Testis (tissue), 3 donors: ENCODE results near the gene CDH4. TPM values are rescaled to one million over a fixed set of nuclear protein-coding genes. Genes with fewer than 3 reads are reported as not detected.

Experiments used
- DNase-seq: peaks from one replicate; pipeline ENCODE4 v3.0.0-alpha.2; 2019
- H3K27ac ChIP-seq, 2 donors: fragments of 200-600 bp; sonication (generic); one replicate each; pipeline ENCODE4 v1.5.1; 2019
- H3K27me3 ChIP-seq: fragments of 200-600 bp; sonication (generic); one replicate; pipeline ENCODE4 v1.5.1; 2019
- H3K36me3 ChIP-seq: fragments of 200-600 bp; sonication (generic); one replicate; pipeline ENCODE4 v1.5.1; 2017; ENCODE audit warnings: low read depth; ENCODE audit errors: missing control alignments
- H3K4me1 ChIP-seq: fragments of 200-600 bp; sonication (generic); one replicate; pipeline ENCODE4 v1.5.1; 2019
- H3K4me3 ChIP-seq, 2 donors: fragments of 200-600 bp; sonication (generic); one replicate each; pipeline ENCODE4 v1.5.1; 2017 to 2019
- H3K9me3 ChIP-seq: fragments of 200-600 bp; sonication (generic); one replicate; pipeline ENCODE4 v1.5.1; 2017
- POLR2A ChIP-seq: fragments of 450-650 bp; IDR thresholded peaks from one replicate; pipeline ENCODE4 v1.6.1; 2017; ENCODE audit warnings: antibody characterized with exemption, mild to moderate bottlenecking, moderate library complexity
- WGBS, 2 donors: methylation state at CpG; one replicate each; pipeline ENCODE4 v1.1.5; 2018; 5-methylcytosine and 5-hydroxymethylcytosine counted together
- intact Hi-C: fragments of 100-400 bp; cut with DNase I; formaldehyde crosslinking; loops from one replicate; pipeline ENCODE4 v1.15.1; 2023; ENCODE audit warnings: low total_unique reads
- polyA plus RNA-seq: library from polyadenylated mRNA; stranded (reverse); fragments of 350-450 nt; fragmentation: Illumina TruSeq; extraction: RNeasy Lipid Tissue Mini Kit (QIAGEN cat#74804); gene quantifications from one replicate; pipeline ENCODE4 v1.2.3, GENCODE V29; 2014; ENCODE audit warnings: low read depth, low replicate concordance; ENCODE audit not compliant: insufficient read depth
- total RNA-seq, 2 donors: library from RNA; depleted of rRNA; stranded (reverse); fragments of >200 nt; gene quantifications; one replicate each; pipeline ENCODE4 v1.2.3, GENCODE V29; 2016
- TF ChIP-seq, protein P1 (sequence below), 3 experiments: fragments of 450-650 bp in 2 of 3; fragments of 200-600 bp in 1 of 3; sonication (generic) in 1 of 3; IDR thresholded peaks; one replicate each; pipeline ENCODE4 v1.5.1; 2016 to 2019; ENCODE audit warnings: antibody characterized with exemption in 3 of 3, mild to moderate bottlenecking in 2 of 3, moderate library complexity in 1 of 3

Gene CDH4
- total and polyA plus RNA-seq, 3 donors from 2014 or later, result 1.4 to 3.3 (median 1.9) TPM

DNA sequence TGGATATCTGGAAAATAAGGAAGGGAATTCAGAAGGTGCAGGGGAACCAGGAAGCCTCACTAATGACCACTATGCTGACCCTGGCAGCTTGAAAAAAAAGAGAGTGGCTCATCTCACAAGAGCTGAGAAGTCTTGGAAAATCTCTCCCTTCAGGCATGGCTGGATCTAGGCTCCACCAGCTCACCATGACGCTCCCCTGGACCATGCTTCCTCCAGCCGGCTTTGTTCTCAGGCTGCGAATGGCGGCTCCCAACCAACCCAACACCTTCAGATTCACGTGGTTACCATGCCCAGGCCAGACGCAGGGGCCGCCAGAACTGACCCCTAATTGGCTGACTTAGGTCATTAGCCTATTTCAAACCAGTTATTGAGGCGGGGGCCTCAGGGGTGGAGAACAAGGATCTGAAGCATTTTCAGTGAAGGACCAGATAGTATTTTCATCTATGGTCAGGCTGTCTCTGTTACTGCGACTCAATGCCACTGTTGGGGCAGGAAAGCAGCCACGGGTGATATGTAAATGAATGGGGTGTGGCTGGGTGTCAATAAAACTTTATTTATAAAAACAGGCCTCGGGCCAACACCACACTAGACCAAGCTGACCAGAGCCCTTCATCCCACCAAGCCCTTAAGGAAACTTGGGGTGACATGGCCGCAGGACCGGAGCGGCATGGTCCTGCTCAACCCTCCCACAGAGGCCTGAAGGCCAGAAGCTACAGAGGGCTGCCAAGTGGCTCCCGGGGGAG lies 653.9 kb downstream of the CDH4 start:
- DNase-seq, result no peak
- Histone ChIP-seq H3K27me3 (no peaks in the 10 kb centered on the region), H3K27ac (no peak overlapping the region), H3K4me1 (no peaks in the 10 kb centered on the region), H3K9me3 (no peaks in the 10 kb centered on the region), H3K4me3 (no peak overlapping the region), H3K36me3 (no peaks in the 10 kb centered on the region)
- intact Hi-C loops, result no loop called here
- 86 to 94% methylated on average over 14 to 15 of the region's 15 CpGs for WGBS, 2 donors
- TF ChIP-seq POLR2A, result no peak
- TF ChIP-seq, protein P1, sequence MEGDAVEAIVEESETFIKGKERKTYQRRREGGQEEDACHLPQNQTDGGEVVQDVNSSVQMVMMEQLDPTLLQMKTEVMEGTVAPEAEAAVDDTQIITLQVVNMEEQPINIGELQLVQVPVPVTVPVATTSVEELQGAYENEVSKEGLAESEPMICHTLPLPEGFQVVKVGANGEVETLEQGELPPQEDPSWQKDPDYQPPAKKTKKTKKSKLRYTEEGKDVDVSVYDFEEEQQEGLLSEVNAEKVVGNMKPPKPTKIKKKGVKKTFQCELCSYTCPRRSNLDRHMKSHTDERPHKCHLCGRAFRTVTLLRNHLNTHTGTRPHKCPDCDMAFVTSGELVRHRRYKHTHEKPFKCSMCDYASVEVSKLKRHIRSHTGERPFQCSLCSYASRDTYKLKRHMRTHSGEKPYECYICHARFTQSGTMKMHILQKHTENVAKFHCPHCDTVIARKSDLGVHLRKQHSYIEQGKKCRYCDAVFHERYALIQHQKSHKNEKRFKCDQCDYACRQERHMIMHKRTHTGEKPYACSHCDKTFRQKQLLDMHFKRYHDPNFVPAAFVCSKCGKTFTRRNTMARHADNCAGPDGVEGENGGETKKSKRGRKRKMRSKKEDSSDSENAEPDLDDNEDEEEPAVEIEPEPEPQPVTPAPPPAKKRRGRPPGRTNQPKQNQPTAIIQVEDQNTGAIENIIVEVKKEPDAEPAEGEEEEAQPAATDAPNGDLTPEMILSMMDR (IDR thresholded peaks at IDR 0.05), result no peak

DNA sequence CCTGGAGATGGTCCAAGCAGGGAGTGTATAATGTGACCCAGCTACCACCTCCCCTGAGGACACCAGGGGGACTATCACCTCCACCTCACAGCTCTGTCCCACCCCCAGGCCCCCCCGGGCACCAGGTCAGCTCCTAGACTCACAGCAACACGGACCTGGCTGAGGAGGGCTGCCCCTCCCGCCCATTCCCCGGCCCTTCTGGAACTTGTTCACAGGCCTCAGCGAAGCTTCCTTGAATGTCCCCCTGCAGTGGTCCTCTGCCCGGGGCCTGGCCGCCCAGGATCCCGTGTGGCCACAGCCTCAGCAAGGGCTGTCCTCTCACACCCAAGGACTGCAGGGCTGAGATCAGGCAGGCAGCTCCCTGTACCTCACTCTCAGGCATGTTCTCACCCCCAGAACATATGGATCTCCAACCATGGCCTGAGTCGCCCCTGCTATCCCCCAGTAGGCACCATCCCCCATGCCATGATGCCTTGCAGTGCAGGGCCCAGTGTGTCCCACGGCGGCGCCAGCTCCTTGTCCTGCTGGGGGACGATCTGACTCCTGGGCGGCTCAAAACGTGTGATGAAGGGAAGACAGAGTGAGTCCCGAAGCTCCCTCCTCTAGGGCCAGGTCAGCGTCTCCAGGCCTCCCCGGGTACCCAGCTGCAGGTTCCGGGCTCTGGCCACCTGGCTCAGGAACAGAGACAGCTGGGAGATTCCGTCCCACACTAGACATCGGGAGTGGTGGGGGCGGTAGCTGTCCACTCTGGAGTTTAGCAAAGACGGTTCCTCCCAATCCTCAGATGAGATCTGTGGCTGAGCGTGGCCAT lies 655.2 kb downstream of the CDH4 start:
- Histone ChIP-seq H3K27me3 (no peaks in the 10 kb centered on the region), H3K27ac (no peak overlapping the region), H3K36me3 (no peaks in the 10 kb centered on the region), H3K9me3 (no peaks in the 10 kb centered on the region), H3K4me3 (no peak overlapping the region), H3K4me1 (no peaks in the 10 kb centered on the region)
- TF ChIP-seq, protein P1 (IDR thresholded peaks at IDR 0.05), result no peak
- TF ChIP-seq POLR2A, result no peak
- DNase-seq, result no peak
- WGBS, 2 donors, result 93% methylated on average over 5 to 24 of the region's 24 CpGs
- intact Hi-C loops, result no loop called here

DNA sequence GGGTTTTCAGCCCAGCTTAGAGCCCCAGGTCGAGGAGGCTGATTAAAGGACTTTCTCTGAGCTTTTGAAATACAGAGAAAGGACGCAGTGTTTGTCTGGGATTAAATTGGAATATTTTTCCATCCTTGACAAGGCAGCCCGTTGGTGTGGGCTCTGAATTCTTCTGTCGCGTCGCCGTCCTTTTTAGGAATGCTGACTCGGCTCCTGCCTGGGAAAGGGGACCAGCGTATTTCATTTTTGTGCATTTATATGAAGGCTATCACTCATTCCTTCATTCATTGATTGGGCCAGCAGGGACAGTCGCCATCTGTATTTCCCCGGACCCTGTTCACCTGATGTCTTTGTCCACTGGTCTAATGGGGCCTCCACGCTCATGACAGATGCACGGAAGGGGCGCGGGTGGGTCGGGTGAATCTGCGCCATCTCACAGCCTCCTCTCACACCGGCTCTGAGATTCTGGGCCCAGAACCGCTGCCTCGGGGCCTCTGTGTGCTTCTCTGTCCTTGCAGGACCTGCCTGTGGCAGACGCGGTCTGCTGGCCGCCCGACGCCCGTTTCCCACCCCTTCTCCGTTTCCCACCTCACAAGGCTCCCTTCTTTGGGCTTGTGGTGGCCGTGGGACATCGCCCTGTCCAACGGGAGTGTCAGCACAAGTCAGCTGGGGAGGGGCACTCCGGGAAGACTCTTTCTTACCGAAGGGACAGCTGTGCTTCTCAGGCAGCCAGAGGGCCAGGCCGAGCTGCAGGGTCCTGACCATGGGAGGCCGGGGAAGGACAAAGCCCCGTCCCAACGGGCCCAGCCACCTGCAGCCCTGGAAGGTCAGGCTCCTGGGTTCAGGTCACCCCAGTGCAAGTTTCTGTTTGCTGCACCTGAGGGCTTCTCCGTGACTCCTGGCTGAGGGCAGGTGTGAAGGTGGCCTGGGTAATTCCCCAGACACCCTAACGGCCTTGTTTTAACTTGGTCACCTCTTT lies 656.3 kb downstream of the CDH4 start:
- 88 to 90% methylated on average over 33 to 38 of the region's 38 CpGs for WGBS, 2 donors

DNA sequence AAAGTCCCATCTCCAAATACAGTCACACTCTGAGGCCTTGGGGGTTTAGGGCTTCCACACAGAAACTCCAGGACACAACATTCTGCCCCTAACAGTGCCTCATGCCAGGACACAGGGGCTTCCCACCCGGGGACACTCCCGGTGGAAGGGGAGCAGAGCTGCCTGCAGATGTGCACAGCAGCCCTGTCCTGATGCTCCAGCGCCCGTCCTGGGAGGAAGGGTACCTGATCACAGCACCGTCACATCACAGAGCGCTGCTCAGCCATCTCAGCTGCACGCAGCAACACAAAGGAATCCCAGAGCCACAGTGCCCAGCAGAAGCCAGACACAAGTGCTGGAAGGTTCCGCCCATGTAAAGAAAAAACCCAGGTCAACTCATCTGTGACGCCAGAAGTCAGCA lies 657.0 kb downstream of the CDH4 start:
- intact Hi-C loops, result no loop called here
- no peak for TF ChIP-seq POLR2A
- TF ChIP-seq, protein P1 (IDR thresholded peaks at IDR 0.05), result no peak
- Histone ChIP-seq H3K9me3 (no peaks in the 10 kb centered on the region), H3K36me3 (no peaks in the 10 kb centered on the region), H3K27ac (no peak overlapping the region), H3K4me3 (no peak overlapping the region), H3K4me1 (no peaks in the 10 kb centered on the region), H3K27me3 (no peaks in the 10 kb centered on the region)
- 81 to 96% methylated on average over 2 to 9 of the region's 9 CpGs for WGBS, 2 donors
- no peak for DNase-seq

More for the DNA sequence above, 656.3 kb downstream of the CDH4 start:
- DNase-seq, result no peak
- TF ChIP-seq, protein P1 (IDR thresholded peaks at IDR 0.05), result no peak
- no peak for TF ChIP-seq POLR2A
- Histone ChIP-seq H3K36me3 (no peaks in the 10 kb centered on the region), H3K27me3 (no peaks in the 10 kb centered on the region), H3K4me1 (no peaks in the 10 kb centered on the region), H3K27ac (no peak overlapping the region), H3K4me3 (no peak overlapping the region), H3K9me3 (no peaks in the 10 kb centered on the region)
- intact Hi-C loops, result no loop called here
